Central memory CD8-positive, alpha-beta T cell (primary cell): ENCODE results near the gene ANKS1B.
"Not testable (repeated sequence)": the region's sequence is repeated elsewhere in the genome, so short reads cannot be mapped to it uniquely, and the experiment has no call there.

Experiments
- ATAC-seq: fragments of 150-1000 bp; cut with Tn5 transposase; replicated peaks from 2 replicates; pipeline ENCODE4 v1.10.0; 2022; ENCODE audit warnings: mild to moderate bottlenecking, moderate FRiP score, moderate number of reproducible peaks; ENCODE audit not compliant: poor library complexity, severe bottlenecking; ENCODE audit errors: extremely low read depth
- DNase-seq, 2 donors: peaks; one replicate each; pipeline ENCODE4 v3.0.0; 2021; ENCODE audit warnings: low spot score in 2 of 2
- H3K27ac Mint-ChIP-seq: one replicate; pipeline ENCODE4 v1.8.0; 2022; ENCODE audit warnings: low read depth, mild to moderate bottlenecking, moderate library complexity, mixed read lengths
- H3K27me3 Mint-ChIP-seq: one replicate; pipeline ENCODE4 v1.8.0; 2022; ENCODE audit warnings: mixed read lengths
- H3K36me3 Mint-ChIP-seq: one replicate; pipeline ENCODE4 v1.8.0; 2022; ENCODE audit warnings: mild to moderate bottlenecking, moderate library complexity, mixed read lengths; ENCODE audit not compliant: insufficient read depth
- H3K4me1 Mint-ChIP-seq: one replicate; pipeline ENCODE4 v1.8.0; 2022; ENCODE audit warnings: mixed read lengths
- H3K4me3 Mint-ChIP-seq: one replicate; pipeline ENCODE4 v1.8.0; 2022; ENCODE audit warnings: mild to moderate bottlenecking, moderate library complexity, mixed read lengths
- H3K9me3 Mint-ChIP-seq: one replicate; pipeline ENCODE4 v1.8.0; 2022; ENCODE audit warnings: mixed read lengths

Gene ANKS1B

DNA sequence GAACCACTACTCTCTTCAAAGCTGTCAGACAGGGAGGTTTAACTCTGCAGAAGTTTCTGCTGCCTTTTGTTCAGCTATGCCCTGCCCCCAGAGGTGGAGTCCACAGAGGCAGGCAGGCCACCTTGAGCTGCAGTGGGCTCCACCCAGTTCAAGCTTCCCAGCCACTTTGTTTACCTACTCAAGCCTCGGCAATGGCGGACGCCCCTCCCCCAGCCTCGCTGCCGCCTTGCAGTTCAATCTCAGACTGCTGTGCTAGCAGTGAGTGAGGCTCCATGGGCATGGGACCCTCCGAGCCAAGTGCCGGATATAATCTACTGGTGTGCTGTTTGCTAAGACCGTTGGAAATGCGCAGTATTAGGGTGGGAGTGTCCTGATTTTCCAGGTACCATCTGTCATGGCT is 663.5 kb downstream of the ANKS1B start:
- H3K27me3 Mint-ChIP-seq, H3K4me1 Mint-ChIP-seq, DNase-seq, H3K27ac Mint-ChIP-seq, H3K4me3 Mint-ChIP-seq, H3K36me3 Mint-ChIP-seq, ATAC-seq: not testable (repeated sequence)
- peaks cover 43% of the 10 kb centered on the region for H3K9me3 Mint-ChIP-seq

- no peak for ATAC-seq
- Mint-ChIP-seq H3K36me3 (no peaks in the 10 kb centered on the region), H3K27ac (no peak overlapping the region), H3K9me3 (peaks cover 12% of the 10 kb centered on the region), H3K4me1 (no peaks in the 10 kb centered on the region), H3K4me3 (no peak overlapping the region), H3K27me3 (no peaks in the 10 kb centered on the region)
- no peak for DNase-seq
Observed at GRCh38 chr12:99311373-99311772, 673.4 kb downstream of the ANKS1B start.

DNA sequence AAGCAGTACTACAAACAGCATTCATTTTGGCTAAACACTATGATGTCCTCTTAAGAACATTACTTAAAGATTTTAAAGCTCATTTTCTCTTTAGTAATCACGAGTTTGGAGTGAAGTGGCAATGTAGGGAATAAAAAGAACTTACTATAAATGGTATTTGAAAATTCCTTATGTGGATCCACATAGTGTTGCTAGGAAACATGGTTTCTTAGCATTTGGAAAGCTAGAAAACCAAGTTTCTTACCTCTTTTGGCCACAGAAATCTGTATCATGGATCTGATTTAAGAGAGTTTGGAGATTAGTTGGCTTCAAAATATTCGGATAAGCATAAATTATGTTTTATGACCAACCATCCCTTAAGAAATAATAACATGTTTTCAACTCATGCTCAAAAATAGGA is 674.9 kb downstream of the ANKS1B start:
- no peak overlapping the region for H3K27ac Mint-ChIP-seq
- H3K9me3 Mint-ChIP-seq: peaks cover 15% of the 10 kb centered on the region
- H3K27me3 Mint-ChIP-seq: no peaks in the 10 kb centered on the region
- no peak overlapping the region for H3K4me3 Mint-ChIP-seq
- ATAC-seq (no peak), DNase-seq (no peak)
- H3K4me1 Mint-ChIP-seq: no peaks in the 10 kb centered on the region
- H3K36me3 Mint-ChIP-seq: no peaks in the 10 kb centered on the region

GRCh38 chr12:99302874-99303273 is 681.9 kb downstream of the ANKS1B start:
- no peak overlapping the region for H3K4me3 Mint-ChIP-seq
- H3K9me3 Mint-ChIP-seq: peaks cover 10% of the 10 kb centered on the region
- DNase-seq: no peak
- ATAC-seq: no peak
- no peak overlapping the region for H3K27ac Mint-ChIP-seq
- H3K4me1 Mint-ChIP-seq: no peaks in the 10 kb centered on the region
- H3K36me3 Mint-ChIP-seq: no peaks in the 10 kb centered on the region
- no peaks in the 10 kb centered on the region for H3K27me3 Mint-ChIP-seq

DNA sequence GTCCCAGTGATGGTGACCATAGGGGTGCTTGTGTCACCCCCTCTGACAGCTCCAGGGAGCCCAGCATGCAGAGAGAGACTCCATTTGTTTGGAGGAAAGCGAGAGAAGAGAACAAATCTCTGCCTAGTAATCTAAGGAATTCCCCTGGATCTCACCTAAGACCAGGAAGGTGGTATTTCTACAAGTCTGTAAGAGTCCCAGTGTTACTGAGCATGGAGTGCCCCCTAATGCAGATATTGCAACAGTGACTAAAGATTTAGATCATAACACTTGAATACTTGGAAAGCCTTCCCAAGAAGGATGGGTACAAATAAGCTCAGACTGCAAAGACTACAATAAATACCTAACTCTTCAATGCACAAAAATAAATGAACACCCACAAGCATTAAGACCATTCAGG is 697.6 kb downstream of the ANKS1B start:
- Mint-ChIP-seq H3K4me1 (no peaks in the 10 kb centered on the region), H3K27me3 (no peaks in the 10 kb centered on the region), H3K9me3 (peaks cover 13% of the 10 kb centered on the region), H3K36me3 (no peaks in the 10 kb centered on the region), H3K27ac (no peak overlapping the region), H3K4me3 (no peak overlapping the region)
- ATAC-seq: no peak
- no peak for DNase-seq

DNA sequence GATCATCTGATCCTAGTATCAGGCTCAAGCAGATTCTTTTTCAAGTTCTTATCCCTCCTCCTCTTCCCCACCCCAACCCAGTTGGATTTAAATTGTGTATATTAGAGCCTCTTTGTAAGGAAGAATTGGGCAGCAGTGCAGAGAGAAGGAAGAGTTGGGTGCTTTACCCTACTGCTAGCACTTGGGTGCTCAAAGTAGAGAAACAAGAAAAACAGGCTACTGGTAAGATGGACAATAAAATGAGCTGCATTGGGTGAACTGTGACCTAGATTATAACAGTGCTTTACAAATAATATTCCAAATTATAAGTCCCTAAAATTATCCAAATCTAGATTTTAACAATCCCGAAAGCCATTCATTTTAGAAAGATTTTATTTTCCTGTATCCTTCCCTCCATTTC is 700.6 kb downstream of the ANKS1B start:
- DNase-seq (no peak), ATAC-seq (no peak)
- peaks cover 12% of the 10 kb centered on the region for H3K9me3 Mint-ChIP-seq
- H3K4me3 Mint-ChIP-seq: no peak overlapping the region
- no peaks in the 10 kb centered on the region for H3K4me1 Mint-ChIP-seq
- no peak overlapping the region for H3K27ac Mint-ChIP-seq
- H3K36me3 Mint-ChIP-seq: no peaks in the 10 kb centered on the region
- no peaks in the 10 kb centered on the region for H3K27me3 Mint-ChIP-seq

- no peaks in the 10 kb centered on the region for H3K4me1 Mint-ChIP-seq
- H3K9me3 Mint-ChIP-seq: peaks cover 6% of the 10 kb centered on the region
- ATAC-seq (no peak), DNase-seq (no peak)
- H3K27me3 Mint-ChIP-seq: no peaks in the 10 kb centered on the region
- no peak overlapping the region for H3K27ac Mint-ChIP-seq
- no peaks in the 10 kb centered on the region for H3K36me3 Mint-ChIP-seq
- no peak overlapping the region for H3K4me3 Mint-ChIP-seq
Observed at GRCh38 chr12:99282624-99283023, 702.1 kb downstream of the ANKS1B start.

- DNase-seq (no peak), ATAC-seq (no peak)
- H3K27ac Mint-ChIP-seq: no peak overlapping the region
- H3K27me3 Mint-ChIP-seq: no peaks in the 10 kb centered on the region
- H3K9me3 Mint-ChIP-seq: peaks cover 6% of the 10 kb centered on the region
- no peaks in the 10 kb centered on the region for H3K4me1 Mint-ChIP-seq
- H3K36me3 Mint-ChIP-seq: no peaks in the 10 kb centered on the region
- no peak overlapping the region for H3K4me3 Mint-ChIP-seq
Observed at GRCh38 chr12:99282086-99282485, 702.6 kb downstream of the ANKS1B start.

DNA sequence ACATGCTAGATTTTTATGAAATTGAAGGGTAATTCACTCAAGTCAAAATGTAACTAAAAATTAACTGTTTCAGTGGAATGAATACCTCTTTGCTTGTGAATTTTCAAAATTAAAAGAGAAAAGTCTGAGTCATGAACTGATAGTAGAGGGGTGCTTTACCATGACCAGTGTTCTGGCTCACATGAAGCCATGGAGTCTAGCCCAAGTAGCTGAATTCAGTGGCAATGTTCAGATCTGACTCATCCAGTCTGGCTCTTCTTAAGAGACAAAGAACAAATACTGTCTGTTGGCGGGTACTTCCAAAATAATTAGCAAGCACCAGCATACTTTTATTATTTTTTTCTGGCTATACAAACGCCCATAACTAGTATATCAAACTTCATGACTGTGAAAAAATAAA is 703.5 kb downstream of the ANKS1B start:
- Mint-ChIP-seq H3K9me3 (peaks cover 6% of the 10 kb centered on the region), H3K4me3 (no peak overlapping the region), H3K27me3 (no peaks in the 10 kb centered on the region), H3K4me1 (no peaks in the 10 kb centered on the region), H3K27ac (no peak overlapping the region), H3K36me3 (no peaks in the 10 kb centered on the region)
- ATAC-seq (no peak), DNase-seq (no peak)

DNA sequence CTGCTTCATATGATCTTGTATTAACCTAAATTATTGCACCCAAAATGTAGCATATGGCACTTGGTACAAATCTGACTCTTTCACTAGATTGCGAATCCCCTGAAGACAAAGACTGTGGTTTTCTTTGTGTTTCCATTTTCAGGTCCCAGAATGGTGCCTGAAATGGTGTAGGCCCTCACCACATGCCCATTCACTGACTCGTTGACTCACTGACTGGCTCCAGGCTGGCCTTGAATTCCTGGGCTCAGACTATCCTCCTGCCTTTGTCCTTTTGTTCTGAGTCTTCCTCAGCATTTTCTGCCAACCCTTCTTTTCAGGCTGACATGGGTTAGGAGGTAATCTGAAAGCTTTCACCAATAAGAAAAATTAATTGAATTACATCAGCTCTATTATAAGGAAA is 705.8 kb downstream of the ANKS1B start:
- Mint-ChIP-seq H3K27me3 (no peaks in the 10 kb centered on the region), H3K4me1 (no peaks in the 10 kb centered on the region), H3K36me3 (no peaks in the 10 kb centered on the region), H3K9me3 (peaks cover 18% of the 10 kb centered on the region), H3K27ac (no peak overlapping the region), H3K4me3 (no peak overlapping the region)
- DNase-seq: no peak
- ATAC-seq: no peak

GRCh38 chr12:99277591-99278379 is 707.0 kb downstream of the ANKS1B start:
- Mint-ChIP-seq H3K27ac (no peak overlapping the region), H3K27me3 (no peaks in the 10 kb centered on the region), H3K9me3 (peaks cover 18% of the 10 kb centered on the region), H3K4me3 (no peak overlapping the region), H3K36me3 (no peaks in the 10 kb centered on the region), H3K4me1 (no peaks in the 10 kb centered on the region)
- ATAC-seq: no peak
- no peak for DNase-seq

DNA sequence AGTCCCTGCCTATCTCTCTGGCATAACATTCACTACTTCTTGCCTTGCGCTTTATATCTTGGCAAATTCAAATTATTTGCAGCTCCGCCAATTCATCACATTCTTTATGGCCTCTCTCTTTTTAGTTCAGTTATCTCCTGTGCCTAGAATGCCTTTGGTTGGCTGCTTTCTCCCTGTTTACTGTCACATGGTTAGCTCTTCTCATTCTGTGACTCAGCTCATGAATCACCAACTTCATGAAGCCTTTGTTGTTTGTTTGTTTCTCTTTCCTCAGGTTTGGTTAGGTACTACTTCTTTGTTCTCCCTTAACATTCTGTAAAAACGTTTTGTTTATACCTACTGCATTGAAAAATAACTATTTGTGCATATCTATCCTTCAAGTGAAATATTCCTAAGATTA is 713.7 kb downstream of the ANKS1B start:
- Mint-ChIP-seq H3K36me3 (no peaks in the 10 kb centered on the region), H3K4me3 (no peak overlapping the region)

GRCh38 chr12:99267038-99267437 is 717.7 kb downstream of the ANKS1B start:
- Mint-ChIP-seq H3K9me3 (peaks cover 33% of the 10 kb centered on the region), H3K36me3 (no peaks in the 10 kb centered on the region), H3K27ac (no peak overlapping the region), H3K4me3 (no peak overlapping the region), H3K4me1 (no peaks in the 10 kb centered on the region), H3K27me3 (no peaks in the 10 kb centered on the region)
- DNase-seq (no peak), ATAC-seq (no peak)

More for the DNA sequence above, 713.7 kb downstream of the ANKS1B start:
- no peak overlapping the region for H3K27ac Mint-ChIP-seq
- DNase-seq (no peak), ATAC-seq (no peak)
- H3K9me3 Mint-ChIP-seq: peaks cover 31% of the 10 kb centered on the region
- no peaks in the 10 kb centered on the region for H3K27me3 Mint-ChIP-seq
- H3K4me1 Mint-ChIP-seq: no peaks in the 10 kb centered on the region
